NT2/D1 (cell line): Measurements from ENCODE around the gene TRIP4.

ENCODE experiments used
- SUZ12 ChIP-seq: IDR thresholded peaks from 2 replicates; pipeline ENCODE4 v1.6.1; 2011; ENCODE audit not compliant: insufficient read length, insufficient read depth; ENCODE audit errors: extremely low read depth
- YY1 ChIP-seq: IDR thresholded peaks from 2 replicates; pipeline ENCODE4 v1.6.1; 2011; ENCODE audit not compliant: insufficient read length, insufficient read depth
- ZNF274 ChIP-seq: IDR thresholded peaks from 2 replicates; pipeline ENCODE4 v1.6.1; 2011; ENCODE audit warnings: mild to moderate bottlenecking, low read depth, low read length

GRCh38 chr15:64453689-64454037 is 66.0 kb downstream of the TRIP4 start:
- TF ChIP-seq YY1 (no peak), ZNF274 (no peak), SUZ12 (no peak)
